ENCODE measurements around the gene NR2F6. TPM values are rescaled to one million over a fixed set of nuclear protein-coding genes. Genes with fewer than 3 reads are reported as not detected.
A peak's percentile ranks its signal among the peaks of the same experiment; 100 is the strongest.

Gene NR2F6
- total RNA-seq, 1 donor from 2014 or later: 59.1 TPM

DNA sequence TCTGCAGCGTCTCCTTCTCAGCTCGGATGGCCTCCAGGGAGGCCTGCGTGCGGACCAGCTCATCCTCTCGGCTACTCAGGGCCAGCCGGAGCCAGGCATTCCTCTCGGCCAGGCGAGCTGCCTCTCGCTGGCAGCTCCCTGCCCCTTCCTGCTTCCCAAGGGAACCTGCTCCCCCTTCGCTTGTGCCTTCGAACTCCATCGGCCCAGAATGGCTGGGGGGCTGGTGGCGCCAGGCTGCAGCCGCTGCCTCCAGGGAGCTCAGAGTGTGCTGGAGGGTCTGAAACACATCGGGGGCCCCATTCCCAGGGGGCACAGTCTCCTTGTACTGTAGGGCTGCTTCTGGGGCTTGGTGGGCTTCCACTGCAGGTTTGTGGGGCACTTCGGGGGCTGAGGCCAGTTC is 16.8 kb upstream of the NR2F6 start:
- Mint-ChIP-seq H3K9me3 (no peaks in the 10 kb centered on the region), H3K27ac (peak overlapping the region; percentile 25), H3K4me1 (peaks cover 6% of the 10 kb centered on the region), H3K36me3 (no peaks in the 10 kb centered on the region), H3K27me3 (ENCODE audit: low read depth) (peaks cover 2% of the 10 kb centered on the region), H3K4me3 (no peak overlapping the region)
- TF ChIP-seq, protein P1, sequence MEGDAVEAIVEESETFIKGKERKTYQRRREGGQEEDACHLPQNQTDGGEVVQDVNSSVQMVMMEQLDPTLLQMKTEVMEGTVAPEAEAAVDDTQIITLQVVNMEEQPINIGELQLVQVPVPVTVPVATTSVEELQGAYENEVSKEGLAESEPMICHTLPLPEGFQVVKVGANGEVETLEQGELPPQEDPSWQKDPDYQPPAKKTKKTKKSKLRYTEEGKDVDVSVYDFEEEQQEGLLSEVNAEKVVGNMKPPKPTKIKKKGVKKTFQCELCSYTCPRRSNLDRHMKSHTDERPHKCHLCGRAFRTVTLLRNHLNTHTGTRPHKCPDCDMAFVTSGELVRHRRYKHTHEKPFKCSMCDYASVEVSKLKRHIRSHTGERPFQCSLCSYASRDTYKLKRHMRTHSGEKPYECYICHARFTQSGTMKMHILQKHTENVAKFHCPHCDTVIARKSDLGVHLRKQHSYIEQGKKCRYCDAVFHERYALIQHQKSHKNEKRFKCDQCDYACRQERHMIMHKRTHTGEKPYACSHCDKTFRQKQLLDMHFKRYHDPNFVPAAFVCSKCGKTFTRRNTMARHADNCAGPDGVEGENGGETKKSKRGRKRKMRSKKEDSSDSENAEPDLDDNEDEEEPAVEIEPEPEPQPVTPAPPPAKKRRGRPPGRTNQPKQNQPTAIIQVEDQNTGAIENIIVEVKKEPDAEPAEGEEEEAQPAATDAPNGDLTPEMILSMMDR (IDR thresholded peaks at IDR 0.05; ENCODE audit: unreplicated experiment): no peak
- no peak for DNase-seq (ENCODE audit: low spot score in 2 of 2, unreplicated experiment in 2 of 2)

DNA sequence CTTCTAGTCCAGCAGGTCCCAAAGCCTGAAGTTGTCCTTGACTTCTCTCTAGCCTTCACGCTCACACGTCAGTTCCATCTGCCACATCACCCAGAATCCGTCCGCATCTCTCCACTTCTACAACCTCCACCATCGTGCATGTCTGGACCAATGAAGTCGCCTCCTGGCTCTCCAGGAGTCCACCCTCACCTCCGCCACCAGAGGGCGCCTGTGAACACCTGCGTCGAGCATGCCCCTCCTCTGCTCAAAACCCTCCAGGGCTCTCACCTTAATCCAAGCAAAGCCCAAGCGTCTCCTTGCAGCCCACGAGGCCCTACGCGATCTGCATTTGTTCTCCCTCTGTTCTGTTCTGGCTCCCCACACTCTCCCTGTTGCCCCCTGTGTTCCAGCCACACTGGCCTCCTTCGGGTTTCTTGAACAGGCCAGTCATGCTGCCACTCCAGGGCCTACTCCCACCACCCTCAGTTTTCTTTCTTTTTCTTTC is 15.2 kb upstream of the NR2F6 start:
- Mint-ChIP-seq H3K9me3 (no peaks in the 10 kb centered on the region), H3K4me3 (no peak overlapping the region), H3K4me1 (no peaks in the 10 kb centered on the region), H3K27me3 (ENCODE audit: low read depth) (peaks cover 2% of the 10 kb centered on the region), H3K36me3 (no peaks in the 10 kb centered on the region), H3K27ac (peak overlapping the region; percentile 58)
- peak; percentile 80 to 92 for DNase-seq (ENCODE audit: low spot score in 2 of 2, unreplicated experiment in 2 of 2)
- TF ChIP-seq, protein P1 (IDR thresholded peaks at IDR 0.05; ENCODE audit: unreplicated experiment): peak; percentile 90

DNA sequence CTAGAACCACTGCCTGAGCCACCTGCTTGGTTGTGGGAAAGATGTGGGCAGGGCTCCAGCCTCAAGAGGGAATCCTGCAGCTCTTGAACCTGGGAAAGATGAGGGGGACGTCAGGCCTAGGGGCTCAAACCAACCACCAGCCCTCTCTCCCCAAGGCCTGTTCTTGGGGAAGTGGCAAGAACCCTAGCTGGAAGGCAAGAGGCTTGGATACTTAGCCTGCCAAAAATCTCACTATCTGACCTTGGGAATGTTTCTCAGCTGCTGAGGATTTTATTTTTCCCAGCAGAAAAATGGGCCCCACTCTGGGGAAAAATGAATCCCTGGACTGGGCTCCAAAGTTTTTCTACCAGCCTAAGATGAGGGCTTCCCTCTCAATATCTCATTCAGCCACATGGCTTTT is 14.2 kb upstream of the NR2F6 start:
- Mint-ChIP-seq H3K27ac (no peak overlapping the region), H3K4me1 (no peaks in the 10 kb centered on the region), H3K36me3 (no peaks in the 10 kb centered on the region), H3K9me3 (no peaks in the 10 kb centered on the region), H3K27me3 (ENCODE audit: low read depth) (peaks cover 2% of the 10 kb centered on the region), H3K4me3 (no peak overlapping the region)
- TF ChIP-seq, protein P1 (IDR thresholded peaks at IDR 0.05; ENCODE audit: unreplicated experiment): no peak
- no peak for DNase-seq (ENCODE audit: low spot score in 2 of 2, unreplicated experiment in 2 of 2)

DNA sequence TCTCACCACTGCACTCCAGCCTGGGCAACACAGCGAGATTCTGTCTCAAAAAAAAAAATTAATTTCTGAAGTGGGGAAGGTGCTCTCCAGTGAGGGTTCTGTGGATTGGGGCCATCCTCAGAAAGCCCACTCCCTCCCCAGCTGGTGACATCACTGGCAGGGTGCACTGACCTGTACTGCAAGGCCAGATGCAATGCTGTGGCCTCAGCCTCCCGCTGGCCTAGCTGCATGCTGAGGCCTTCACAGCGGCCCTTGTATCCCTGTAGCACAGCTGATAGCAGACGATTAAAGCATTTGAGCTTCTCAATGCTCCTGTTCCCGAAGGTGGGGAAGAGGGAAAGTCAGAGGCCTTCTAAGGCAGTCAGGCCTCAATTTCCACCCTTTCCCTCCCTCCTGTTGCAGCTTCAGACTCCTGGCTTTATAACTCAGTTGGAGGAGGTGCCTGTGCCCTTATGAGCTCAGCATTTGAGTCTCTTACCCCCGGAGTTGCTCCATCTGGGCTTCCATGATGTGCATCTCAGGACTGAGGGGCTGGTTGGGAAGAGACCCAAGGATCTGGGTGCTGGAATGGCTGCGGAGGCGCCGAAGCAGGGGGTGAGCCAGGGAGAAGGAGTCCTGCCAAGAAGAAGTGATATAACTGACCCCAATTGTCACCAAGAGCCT is 13.5 kb upstream of the NR2F6 start:
- H3K4me3 Mint-ChIP-seq: no peak overlapping the region
- H3K27ac Mint-ChIP-seq: no peak overlapping the region
- no peaks in the 10 kb centered on the region for H3K9me3 Mint-ChIP-seq
- H3K27me3 Mint-ChIP-seq (ENCODE audit: low read depth): peaks cover 2% of the 10 kb centered on the region
- no peak for DNase-seq (ENCODE audit: low spot score in 2 of 2, unreplicated experiment in 2 of 2)
- H3K4me1 Mint-ChIP-seq: no peaks in the 10 kb centered on the region
- TF ChIP-seq, protein P1 (IDR thresholded peaks at IDR 0.05; ENCODE audit: unreplicated experiment): no peak
- no peaks in the 10 kb centered on the region for H3K36me3 Mint-ChIP-seq

DNA sequence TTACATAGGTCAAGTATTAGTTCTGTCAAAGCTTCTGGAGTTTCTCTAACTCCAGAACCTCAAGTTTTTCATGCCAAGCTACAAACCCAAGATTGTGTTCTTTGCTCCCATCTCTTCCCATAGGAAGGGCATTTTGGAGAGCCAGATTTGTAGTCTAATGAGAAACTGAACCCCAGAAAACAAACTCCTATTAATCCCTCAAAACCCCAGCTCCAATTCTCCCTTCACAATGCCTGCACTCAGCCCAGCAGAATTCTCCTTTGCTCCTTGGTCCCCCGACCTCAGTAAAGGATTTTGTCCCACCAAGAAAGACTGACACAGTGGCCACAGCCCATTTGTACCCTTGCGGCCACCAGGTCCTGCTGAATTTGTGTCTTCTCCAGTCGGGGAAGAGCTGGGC is 10.4 kb upstream of the NR2F6 start:
- no peak for DNase-seq (ENCODE audit: low spot score in 2 of 2, unreplicated experiment in 2 of 2)
- Mint-ChIP-seq H3K9me3 (no peaks in the 10 kb centered on the region), H3K4me3 (no peak overlapping the region), H3K27ac (no peak overlapping the region), H3K36me3 (no peaks in the 10 kb centered on the region), H3K4me1 (no peaks in the 10 kb centered on the region), H3K27me3 (ENCODE audit: low read depth) (peaks cover 2% of the 10 kb centered on the region)
- TF ChIP-seq, protein P1 (IDR thresholded peaks at IDR 0.05; ENCODE audit: unreplicated experiment): no peak

Measured in mesothelial cell of epicardium (in vitro differentiated cells).